ENCODE measurements around the gene B4GALT7.

GRCh38 chr5:177588413-177588909 is 11.5 kb upstream of the B4GALT7 start:
- TF ChIP-seq ZBTB7A (IDR thresholded peaks at IDR 0.05; ENCODE audit: low read depth) = no peak
- no peak for TF ChIP-seq EP300 (IDR thresholded peaks at IDR 0.05; ENCODE audit: borderline replicate concordance)
- TF ChIP-seq TCF12 (IDR thresholded peaks at IDR 0.05; ENCODE audit: low read depth) = no peak
- no peak for TF ChIP-seq TAF1 (IDR thresholded peaks at IDR 0.05; ENCODE audit: low read depth)
- no peak for TF ChIP-seq REST (IDR thresholded peaks at IDR 0.05; ENCODE audit: low read depth)
- no peak for TF ChIP-seq YY1 (IDR thresholded peaks at IDR 0.05; ENCODE audit: low read depth)
- TF ChIP-seq CEBPB (IDR thresholded peaks at IDR 0.05) = no peak
- no peak for TF ChIP-seq NFIC (IDR thresholded peaks at IDR 0.05)
